Adrenal gland (tissue), 12 donors: ENCODE results near the gene NXPE1. TPM values are rescaled to one million over a fixed set of nuclear protein-coding genes. Genes with fewer than 3 reads are reported as not detected.

Experiments used
- DNase-seq, 7 donors: peaks; one replicate each; pipeline ENCODE4 v3.0.0-alpha.2; 2019 to 2020
- H3K27ac ChIP-seq, 5 donors: fragments of 200-600 bp; sonication (generic) in 4 of 5; 1 replicate in 3 of 5; 2 replicates in 2 of 5; pipeline versions ENCODE4 v1.5.1 to v1.8.0; 2016 to 2020; ENCODE audit warnings: mild to moderate bottlenecking in 1 of 5
- H3K27me3 ChIP-seq: fragments of 200-600 bp; 2 replicates; pipeline ENCODE4 v1.8.0; 2021
- H3K36me3 ChIP-seq, 2 donors: fragments of 200-600 bp; replicated peaks in 1 of 2; 1 replicate in 1 of 2; 2 replicates in 1 of 2; pipeline versions ENCODE4 v1.5.1 to v1.8.0; 2018 to 2022
- H3K4me1 ChIP-seq, 2 donors: fragments of 200-600 bp; replicated peaks in 1 of 2; 1 replicate in 1 of 2; 2 replicates in 1 of 2; pipeline versions ENCODE4 v1.5.1 to v1.8.0; 2018 to 2021
- H3K4me3 ChIP-seq, 4 donors: fragments of 200-600 bp; sonication (generic) in 3 of 4; one replicate each; pipeline ENCODE4 v1.5.1; 2016 to 2018
- H3K9me3 ChIP-seq, 3 donors: fragments of 200-600 bp; sonication (generic) in 1 of 3; replicated peaks in 1 of 3; 1 replicate in 2 of 3; 2 replicates in 1 of 3; pipeline versions ENCODE4 v1.5.1 to v1.8.0; 2016 to 2021
- CTCF ChIP-seq, 6 experiments: fragments of 450-650 bp in 4 of 6; fragments of 200-600 bp in 2 of 6; sonication (generic) in 1 of 6; IDR thresholded peaks; 1 replicate in 5 of 6; 2 replicates in 1 of 6; pipeline versions ENCODE4 v1.5.1 to v1.8.0; 2016 to 2021; ENCODE audit warnings: antibody characterized with exemption in 6 of 6, mild to moderate bottlenecking in 2 of 6, moderate library complexity in 1 of 6
- POLR2A ChIP-seq, 2 donors: fragments of 450-650 bp; IDR thresholded peaks; one replicate each; pipeline ENCODE4 v1.6.1; 2017; ENCODE audit warnings: antibody characterized with exemption in 2 of 2, mild to moderate bottlenecking in 2 of 2, moderate library complexity in 1 of 2
- WGBS, 4 donors: extraction: QIAGEN DNeasy Blood & Tissue Kit in 2 of 4; methylation state at CpG; one replicate each; pipeline versions ENCODE4 v1.1.5 to v1.1.7; 2013 to 2017; 5-methylcytosine and 5-hydroxymethylcytosine counted together
- intact Hi-C, 2 donors: fragments of 100-400 bp; cut with DNase I; formaldehyde crosslinking; loops; one replicate each; pipeline versions ENCODE4 v1.14.1 to v1.15.0; 2022 to 2023
- polyA plus RNA-seq, 3 donors: library from polyadenylated mRNA; stranded (reverse); fragments of 200-250 nt in 2 of 3; fragments of 350-450 nt in 1 of 3; fragmentation: Illumina TruSeq in 1 of 3; extraction: RNeasy Lipid Tissue Mini Kit (QIAGEN cat#74804) in 1 of 3; gene quantifications; one replicate each; pipeline ENCODE4 v1.2.3, GENCODE V29; 2013 to 2014
- total RNA-seq, 9 donors: library from RNA; depleted of rRNA in 4 of 9; stranded (reverse); fragments of >200 nt in 4 of 9; fragments of 120-200 nt in 1 of 9; fragmentation: NEBNext Ultra II Directional in 1 of 9; extraction: Animal tissue kit (Norgen Biotek cat#: 25700) in 1 of 9; gene quantifications; one replicate each; pipeline versions ENCODE4 v1.1.0 to v1.2.4, GENCODE V29; 2013 to 2023
- donor health status: healthy with polysubstance abuse.
- donor health status: Bipolar disorder and iron deficiency.
- donor health status: DM: yes; HTN: yes; CAD: no.
- donor health status: DM: no; HTN: no; CAD: no.
- donor health status: DM: no; HTN: no; CAD: no.
- donor health status: DM: yes; HTN: yes; CAD: no.

NXPE1 gene
- total and polyA plus RNA-seq, 12 donors = 0.15 TPM; not detected in 11

GRCh38 chr11:114566276-114566675, 6.6 kb upstream of the NXPE1 start:
- no peak for TF ChIP-seq POLR2A (IDR thresholded peaks at IDR 0.05)
- TF ChIP-seq CTCF (IDR thresholded peaks at IDR 0.05) = no peak
- intact Hi-C loops = no loop called here
- no peaks in the 10 kb centered on the region for H3K36me3 ChIP-seq

GRCh38 chr11:114564831-114565230, 5.2 kb upstream of the NXPE1 start:
- H3K27me3 ChIP-seq = no peaks in the 10 kb centered on the region
- WGBS, 4 donors = 66 to 79% (median 72%) methylated on average over 1 of the region's 1 CpG
- no peaks in the 10 kb centered on the region for H3K36me3 ChIP-seq
- no peak overlapping the region for H3K27ac ChIP-seq
- DNase-seq = no peak
- no peaks in the 10 kb centered on the region for H3K4me1 ChIP-seq
- no peak overlapping the region for H3K4me3 ChIP-seq
- no peak for TF ChIP-seq POLR2A (IDR thresholded peaks at IDR 0.05)
- no peak for TF ChIP-seq CTCF (IDR thresholded peaks at IDR 0.05)
- intact Hi-C loops = no loop called here
- H3K9me3 ChIP-seq = no peaks in the 10 kb centered on the region

More at GRCh38 chr11:114566276-114566675, 6.6 kb upstream of the NXPE1 start:
- no peaks in the 10 kb centered on the region for H3K27me3 ChIP-seq
- no peak for DNase-seq
- no peak overlapping the region for H3K27ac ChIP-seq
- H3K9me3 ChIP-seq = no peaks in the 10 kb centered on the region
- 47 to 60% (median 48%) methylated on average over 2 of the region's 2 CpGs for WGBS, 4 donors
- H3K4me1 ChIP-seq = no peaks in the 10 kb centered on the region
- no peak overlapping the region for H3K4me3 ChIP-seq

GRCh38 chr11:114563077-114563476, 3.4 kb upstream of the NXPE1 start:
- intact Hi-C loops = no loop called here
- H3K27ac ChIP-seq = no peak overlapping the region
- no peaks in the 10 kb centered on the region for H3K36me3 ChIP-seq
- no peaks in the 10 kb centered on the region for H3K27me3 ChIP-seq
- TF ChIP-seq POLR2A (IDR thresholded peaks at IDR 0.05) = no peak
- no peak for TF ChIP-seq CTCF (IDR thresholded peaks at IDR 0.05)
- no peaks in the 10 kb centered on the region for H3K9me3 ChIP-seq
- no peak overlapping the region for H3K4me3 ChIP-seq
- H3K4me1 ChIP-seq = no peaks in the 10 kb centered on the region
- DNase-seq = no peak
- 52 to 65% (median 63%) methylated on average over 2 of the region's 2 CpGs for WGBS, 4 donors

GRCh38 chr11:114562166-114562916, 2.7 kb upstream of the NXPE1 start:
- 44 to 48% (median 45%) methylated on average over 3 of the region's 3 CpGs for WGBS, 4 donors
- no peaks in the 10 kb centered on the region for H3K36me3 ChIP-seq
- no peaks in the 10 kb centered on the region for H3K4me1 ChIP-seq
- DNase-seq = no peak
- no peaks in the 10 kb centered on the region for H3K9me3 ChIP-seq
- no peak overlapping the region for H3K4me3 ChIP-seq
- no peak overlapping the region for H3K27ac ChIP-seq
- no peaks in the 10 kb centered on the region for H3K27me3 ChIP-seq
- intact Hi-C loops = no loop called here
- TF ChIP-seq POLR2A (IDR thresholded peaks at IDR 0.05) = no peak
- TF ChIP-seq CTCF (IDR thresholded peaks at IDR 0.05) = no peak
